Gastrocnemius medialis (tissue), 4 donors: ENCODE data around the gene PTGIS.

ENCODE experiments used
- CTCF ChIP-seq, 5 experiments: fragments of 450-650 bp in 3 of 5; fragments of 200-600 bp in 2 of 5; sonication (generic) in 2 of 5; IDR thresholded peaks in 4 of 5; conservative IDR thresholded peaks in 1 of 5; 1 replicate in 4 of 5; 2 replicates in 1 of 5; pipeline ENCODE4 v1.5.1; 2016 to 2019; ENCODE audit warnings: antibody characterized with exemption in 5 of 5, mild to moderate bottlenecking in 3 of 5, moderate library complexity in 3 of 5
- POLR2A ChIP-seq, 2 donors: fragments of 450-650 bp; IDR thresholded peaks; one replicate each; pipeline ENCODE4 v1.6.1; 2017; ENCODE audit warnings: antibody characterized with exemption in 2 of 2, mild to moderate bottlenecking in 2 of 2, moderate library complexity in 2 of 2

- no peak for TF ChIP-seq CTCF (IDR thresholded peaks at IDR 0.05 in 4 of 5, conservative IDR thresholded peaks at IDR 0.05 in 1 of 5)
- no peak for TF ChIP-seq POLR2A (IDR thresholded peaks at IDR 0.05)
Observed at GRCh38 chr20:49592120-49592519, 24.2 kb upstream of the PTGIS start.
